Mammary epithelial cell (primary cell): ENCODE data around the gene TAL2.

Experiments used
- CTCF ChIP-seq, 2 donors: IDR thresholded peaks in 1 of 2; conservative IDR thresholded peaks in 1 of 2; 2 replicates each; pipeline ENCODE4 v1.5.1; 2011 to 2012; ENCODE audit warnings: inconsistent platforms in 2 of 2, low read length in 2 of 2, mild to moderate bottlenecking in 2 of 2, control low read depth in 1 of 2, low read depth in 1 of 2; ENCODE audit not compliant: insufficient read depth in 1 of 2; ENCODE audit errors: extremely low read depth in 1 of 2
- EZH2 ChIP-seq: IDR thresholded peaks from 2 replicates; pipeline ENCODE4 v1.6.1; 2012; ENCODE audit warnings: low read length, inconsistent platforms, borderline replicate concordance

GRCh38 chr9:105673850-105674387 lies 11.7 kb downstream of the TAL2 start:
- TF ChIP-seq CTCF (conservative IDR thresholded peaks at IDR 0.05 in 1 of 2, IDR thresholded peaks at IDR 0.05 in 1 of 2; ENCODE audit: extremely low read depth in 1 of 2, insufficient read depth in 1 of 2, low read depth in 1 of 2, low read length in 2 of 2) (no peak), EZH2 (no peak)
